Fibroblast of mammary gland (primary cell): Measurements from ENCODE around the gene OTUD4.

Experiments used
- DNase-seq: peaks from one replicate; pipeline ENCODE4 v3.0.0-alpha.2; 2010; ENCODE audit warnings: low read depth
- H3K4me3 ChIP-seq: 2 replicates; pipeline ENCODE4 v1.5.1; 2011; ENCODE audit warnings: low read depth, mild to moderate bottlenecking, low read length, moderate library complexity; ENCODE audit not compliant: control insufficient read depth
- TF ChIP-seq, protein P1 (sequence below): conservative IDR thresholded peaks from 2 replicates; pipeline ENCODE4 v1.5.1; 2011; ENCODE audit warnings: low read depth, low read length, inconsistent platforms; ENCODE audit not compliant: control insufficient read depth, insufficient read depth

OTUD4 gene

DNA sequence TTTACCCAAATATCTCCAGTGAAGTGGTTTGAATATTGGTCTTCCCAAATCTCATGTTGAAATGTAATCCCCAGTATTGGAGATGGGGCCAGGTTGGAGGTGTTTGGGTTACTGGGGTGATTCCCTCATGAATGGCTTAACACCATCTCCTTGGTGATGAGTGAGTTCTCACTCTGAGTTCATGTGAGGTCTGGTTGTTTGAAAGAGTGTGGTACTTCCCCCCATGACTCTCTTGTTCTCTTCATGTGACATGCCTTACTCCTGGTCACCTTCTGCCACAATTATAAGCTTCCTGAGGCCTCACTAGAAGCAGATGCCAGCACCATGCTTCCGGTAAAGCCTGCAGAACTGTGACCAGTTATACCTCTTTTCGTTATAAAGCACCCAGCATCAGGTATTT, 32.9 kb upstream of the OTUD4 start:
- no peak overlapping the region for H3K4me3 ChIP-seq
- no peak for DNase-seq
- TF ChIP-seq, protein P1, sequence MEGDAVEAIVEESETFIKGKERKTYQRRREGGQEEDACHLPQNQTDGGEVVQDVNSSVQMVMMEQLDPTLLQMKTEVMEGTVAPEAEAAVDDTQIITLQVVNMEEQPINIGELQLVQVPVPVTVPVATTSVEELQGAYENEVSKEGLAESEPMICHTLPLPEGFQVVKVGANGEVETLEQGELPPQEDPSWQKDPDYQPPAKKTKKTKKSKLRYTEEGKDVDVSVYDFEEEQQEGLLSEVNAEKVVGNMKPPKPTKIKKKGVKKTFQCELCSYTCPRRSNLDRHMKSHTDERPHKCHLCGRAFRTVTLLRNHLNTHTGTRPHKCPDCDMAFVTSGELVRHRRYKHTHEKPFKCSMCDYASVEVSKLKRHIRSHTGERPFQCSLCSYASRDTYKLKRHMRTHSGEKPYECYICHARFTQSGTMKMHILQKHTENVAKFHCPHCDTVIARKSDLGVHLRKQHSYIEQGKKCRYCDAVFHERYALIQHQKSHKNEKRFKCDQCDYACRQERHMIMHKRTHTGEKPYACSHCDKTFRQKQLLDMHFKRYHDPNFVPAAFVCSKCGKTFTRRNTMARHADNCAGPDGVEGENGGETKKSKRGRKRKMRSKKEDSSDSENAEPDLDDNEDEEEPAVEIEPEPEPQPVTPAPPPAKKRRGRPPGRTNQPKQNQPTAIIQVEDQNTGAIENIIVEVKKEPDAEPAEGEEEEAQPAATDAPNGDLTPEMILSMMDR = no peak

DNA sequence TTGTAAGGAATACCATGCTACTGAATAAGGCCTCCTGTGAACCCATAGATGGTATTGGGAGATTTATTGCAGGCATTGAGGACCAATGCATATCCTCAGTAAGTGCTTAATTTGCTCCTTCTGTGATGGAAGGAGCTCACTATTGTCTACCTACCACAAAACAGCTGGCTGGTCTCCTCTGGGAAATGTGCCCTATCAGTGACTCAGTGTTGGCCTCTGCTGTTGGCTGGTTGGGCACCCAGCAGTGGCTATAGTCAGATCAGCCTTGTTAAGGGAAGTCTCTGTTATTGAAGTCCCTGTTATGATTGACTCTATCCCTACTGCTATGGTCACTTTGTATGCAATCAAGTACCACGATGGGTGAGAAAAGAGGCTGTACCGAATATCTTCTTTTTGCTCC, 27.5 kb upstream of the OTUD4 start:
- TF ChIP-seq, protein P1 = no peak
- no peak overlapping the region for H3K4me3 ChIP-seq
- DNase-seq = peak; percentile 9

DNA sequence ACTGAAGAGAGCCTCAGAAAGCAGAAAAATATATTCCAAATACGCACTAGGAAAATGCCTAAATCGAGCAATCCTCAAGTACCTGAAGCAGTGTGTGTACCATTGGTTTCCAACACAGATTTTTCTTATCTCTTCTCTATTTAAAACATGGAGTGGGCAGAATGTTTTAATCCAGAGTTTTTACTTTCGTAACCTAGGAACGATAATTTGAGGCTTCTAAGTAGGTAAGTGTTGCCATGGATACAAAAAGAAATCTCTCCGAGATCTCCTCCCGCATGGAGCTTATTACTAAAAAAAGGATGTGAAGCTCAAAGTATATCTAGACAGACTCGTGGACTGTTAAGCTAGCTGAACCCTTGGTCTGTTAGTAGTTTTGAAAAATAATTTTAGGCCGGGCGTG, 23.0 kb upstream of the OTUD4 start:
- H3K4me3 ChIP-seq = no peak overlapping the region
- DNase-seq = no peak
- TF ChIP-seq, protein P1 = no peak

- DNase-seq = no peak
- H3K4me3 ChIP-seq = no peak overlapping the region
- TF ChIP-seq, protein P1 = no peak
Measured at GRCh38 chr4:145200366-145200765, 20.0 kb upstream of the OTUD4 start.

- no peak overlapping the region for H3K4me3 ChIP-seq
- TF ChIP-seq, protein P1 = no peak
- DNase-seq = no peak
Measured at GRCh38 chr4:145199051-145199716, 18.8 kb upstream of the OTUD4 start.

GRCh38 chr4:145196747-145197146, 16.4 kb upstream of the OTUD4 start:
- no peak for DNase-seq
- TF ChIP-seq, protein P1 = no peak
- no peak overlapping the region for H3K4me3 ChIP-seq
